GM10266 (cell line): ENCODE measurements around the gene GJA10.
"Not testable (repeated sequence)": the region's sequence is repeated elsewhere in the genome, so short reads cannot be mapped to it uniquely, and the experiment has no call there.

Experiments
- DNase-seq: peaks from one replicate; pipeline ENCODE4 v3.0.0; 2012; ENCODE audit errors: extremely low spot score
- TF ChIP-seq, protein P1 (sequence below): IDR thresholded peaks from 2 replicates; pipeline ENCODE4 v1.5.1; 2012; ENCODE audit warnings: mild to moderate bottlenecking, low read depth; ENCODE audit not compliant: control insufficient read depth, insufficient read depth; ENCODE audit errors: missing control alignments

Gene GJA10

DNA sequence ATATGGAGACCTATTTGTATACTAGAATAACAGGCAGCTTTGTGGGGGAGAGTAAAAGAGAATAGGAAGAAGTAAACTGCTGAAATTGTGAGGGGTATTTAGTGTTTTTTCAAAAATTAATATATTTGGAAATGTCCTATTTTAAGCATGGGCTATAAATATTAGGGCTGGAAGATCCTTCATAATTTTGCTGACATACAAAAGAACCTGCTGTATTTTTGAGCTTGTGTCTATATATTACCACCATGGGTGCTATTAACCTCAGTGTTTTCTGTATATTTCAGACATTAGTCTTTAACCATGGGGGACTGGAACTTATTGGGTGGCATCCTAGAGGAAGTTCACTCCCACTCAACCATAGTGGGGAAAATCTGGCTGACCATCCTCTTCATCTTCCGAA, at the start of gene GJA10:
TSS of gene GJA10 (plus strand) at position 301 of the 400 bp plus-strand sequence. CDS start at position 301, 0 bp downstream.
- TF ChIP-seq, protein P1, sequence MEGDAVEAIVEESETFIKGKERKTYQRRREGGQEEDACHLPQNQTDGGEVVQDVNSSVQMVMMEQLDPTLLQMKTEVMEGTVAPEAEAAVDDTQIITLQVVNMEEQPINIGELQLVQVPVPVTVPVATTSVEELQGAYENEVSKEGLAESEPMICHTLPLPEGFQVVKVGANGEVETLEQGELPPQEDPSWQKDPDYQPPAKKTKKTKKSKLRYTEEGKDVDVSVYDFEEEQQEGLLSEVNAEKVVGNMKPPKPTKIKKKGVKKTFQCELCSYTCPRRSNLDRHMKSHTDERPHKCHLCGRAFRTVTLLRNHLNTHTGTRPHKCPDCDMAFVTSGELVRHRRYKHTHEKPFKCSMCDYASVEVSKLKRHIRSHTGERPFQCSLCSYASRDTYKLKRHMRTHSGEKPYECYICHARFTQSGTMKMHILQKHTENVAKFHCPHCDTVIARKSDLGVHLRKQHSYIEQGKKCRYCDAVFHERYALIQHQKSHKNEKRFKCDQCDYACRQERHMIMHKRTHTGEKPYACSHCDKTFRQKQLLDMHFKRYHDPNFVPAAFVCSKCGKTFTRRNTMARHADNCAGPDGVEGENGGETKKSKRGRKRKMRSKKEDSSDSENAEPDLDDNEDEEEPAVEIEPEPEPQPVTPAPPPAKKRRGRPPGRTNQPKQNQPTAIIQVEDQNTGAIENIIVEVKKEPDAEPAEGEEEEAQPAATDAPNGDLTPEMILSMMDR, result no peak
- DNase-seq, result no peak

DNA sequence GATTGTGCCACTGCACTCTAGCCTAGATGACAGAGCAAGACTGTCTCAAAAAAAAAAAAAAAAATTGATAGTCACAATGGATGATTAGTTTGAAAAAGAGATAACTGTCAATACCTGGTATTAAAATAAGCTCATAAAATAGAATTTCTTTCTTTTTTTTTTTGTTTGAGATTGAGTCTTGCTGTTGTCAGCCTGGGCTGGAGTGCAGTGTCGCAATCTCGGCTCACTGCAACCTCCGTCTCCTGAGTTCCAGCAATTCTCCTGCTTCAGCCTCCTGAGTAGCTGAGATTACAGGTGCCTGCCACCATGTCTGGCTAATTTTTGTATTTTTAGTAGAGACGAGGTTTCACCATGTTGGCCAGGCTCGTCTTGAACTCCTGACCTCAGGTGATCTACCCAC, 46.8 kb upstream of the GJA10 start:
- not testable (repeated sequence) for DNase-seq

- TF ChIP-seq, protein P1, result no peak
- DNase-seq, result no peak
Measured at GRCh38 chr6:89853068-89853467, 41.2 kb upstream of the GJA10 start.

GRCh38 chr6:89858041-89858440, 36.2 kb upstream of the GJA10 start:
- TF ChIP-seq, protein P1, result no peak
- DNase-seq, result no peak

DNA sequence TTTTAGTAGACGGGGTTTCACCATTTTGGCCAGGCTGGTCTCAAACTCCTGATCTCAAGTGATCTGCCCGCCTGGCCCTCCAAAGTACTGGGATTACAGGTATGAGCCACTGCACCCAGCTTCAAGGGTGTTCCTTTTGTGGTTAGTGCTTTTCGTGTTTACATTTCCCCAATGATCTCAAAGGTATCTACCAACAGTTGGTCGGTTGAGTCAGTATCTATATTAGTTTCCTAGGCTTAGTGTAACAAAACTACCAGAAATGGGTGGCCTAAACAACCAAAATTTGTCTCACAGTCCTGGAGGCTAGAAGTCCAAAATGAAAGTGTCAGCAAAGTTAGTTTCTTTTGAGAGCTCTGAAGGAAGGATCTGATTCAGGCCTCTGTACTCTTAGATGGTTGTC, 34.5 kb upstream of the GJA10 start:
- peak; percentile 22 for DNase-seq
- TF ChIP-seq, protein P1, result no peak

DNA sequence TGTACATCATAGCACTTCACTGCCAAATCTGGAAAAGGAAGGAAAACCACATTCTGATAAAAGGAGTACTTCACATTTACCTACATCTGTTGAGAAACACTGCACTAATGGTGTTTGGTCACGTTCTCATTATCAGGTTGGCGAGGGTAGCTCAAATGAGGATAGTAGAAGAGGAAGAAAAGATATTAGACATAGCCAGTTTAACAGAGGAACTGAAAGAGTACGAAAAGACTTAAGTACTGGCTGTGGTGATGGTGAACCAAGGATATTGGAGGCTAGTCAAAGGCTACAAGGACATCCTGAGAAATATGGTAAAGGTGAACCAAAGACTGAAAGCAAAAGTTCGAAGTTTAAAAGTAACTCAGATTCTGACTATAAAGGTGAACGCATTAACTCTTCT, 32.0 kb upstream of the GJA10 start:
- peak; percentile 28 for DNase-seq
- TF ChIP-seq, protein P1, result no peak

GRCh38 chr6:89862698-89863097, 31.6 kb upstream of the GJA10 start:
- TF ChIP-seq, protein P1, result no peak
- DNase-seq, result no peak

DNA sequence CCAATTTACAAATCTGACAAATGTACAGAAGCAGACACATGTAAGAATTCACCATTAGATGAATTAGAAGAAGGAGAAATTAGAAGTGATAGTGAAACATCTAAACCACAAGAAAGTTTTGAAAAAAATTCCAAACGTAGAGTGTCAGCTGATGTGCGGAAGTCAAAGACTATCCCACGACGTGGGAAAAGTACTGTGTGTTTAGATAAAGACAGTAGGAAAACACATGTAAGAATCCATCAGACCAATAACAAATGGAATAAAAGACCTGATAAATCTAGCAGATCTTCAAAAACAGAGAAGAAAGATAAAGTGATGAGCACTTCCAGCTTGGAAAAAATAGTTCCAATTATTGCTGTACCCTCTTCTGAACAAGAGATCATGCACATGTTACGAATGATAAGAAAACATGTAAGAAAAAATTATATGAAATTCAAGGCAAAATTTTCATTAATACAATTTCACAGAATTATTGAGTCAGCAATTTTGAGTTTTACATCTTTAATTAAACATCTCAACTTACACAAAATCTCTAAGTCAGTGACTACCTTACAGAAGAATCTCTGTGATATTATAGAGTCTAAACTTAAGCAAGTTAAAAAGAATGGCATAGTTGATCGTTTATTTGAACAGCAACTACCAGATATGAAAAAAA, 28.1 kb upstream of the GJA10 start:
- TF ChIP-seq, protein P1, result no peak
- DNase-seq, result no peak
